DMS53 treated with DMSO at 0.1 percent for 48 hours (cell line): ENCODE data around the gene SYN1.
A peak's percentile ranks its signal among the peaks of the same experiment; 100 is the strongest.
"Not testable (repeated sequence)": the region's sequence is repeated elsewhere in the genome, so short reads cannot be mapped to it uniquely, and the experiment has no call there.

Experiments used
- DNase-seq: peaks from one replicate; lab custom pipeline; 2025; ENCODE audit not compliant: unreplicated experiment; lab: John Stamatoyannopoulos, UW

Gene SYN1

DNA sequence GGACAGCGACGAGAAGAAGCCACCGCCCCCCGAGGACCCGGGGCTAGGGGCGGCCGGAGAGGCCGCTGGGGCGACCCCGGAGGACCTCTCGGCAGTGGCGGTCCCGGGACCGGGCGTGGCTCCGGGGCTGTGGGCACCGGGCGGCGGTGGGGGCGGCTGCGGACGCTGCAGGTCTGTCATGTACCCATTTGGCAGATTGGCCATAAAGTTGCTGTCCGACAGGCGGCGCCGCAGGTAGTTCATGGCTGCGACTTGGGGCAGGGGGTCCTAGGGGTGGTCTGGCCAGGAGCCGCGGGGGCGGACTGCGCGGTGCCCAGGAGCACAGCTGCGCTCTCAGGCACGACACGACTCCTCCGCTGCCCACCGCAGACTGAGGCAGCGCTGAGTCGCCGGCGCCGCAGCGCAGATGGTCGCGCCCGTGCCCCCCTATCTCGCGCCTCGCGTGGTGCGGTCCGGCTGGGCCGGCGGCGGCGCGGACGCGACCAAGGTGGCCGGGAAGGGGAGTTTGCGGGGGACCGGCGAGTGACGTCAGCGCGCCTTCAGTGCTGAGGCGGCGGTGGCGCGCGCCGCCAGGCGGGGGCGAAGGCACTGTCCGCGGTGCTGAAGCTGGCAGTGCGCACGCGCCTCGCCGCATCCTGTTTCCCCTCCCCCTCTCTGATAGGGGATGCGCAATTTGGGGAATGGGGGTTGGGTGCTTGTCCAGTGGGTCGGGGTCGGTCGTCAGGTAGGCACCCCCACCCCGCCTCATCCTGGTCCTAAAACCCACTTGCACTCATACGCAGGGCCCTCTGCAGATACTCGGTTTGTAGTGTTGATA is at the start of gene SYN1:
SYN1 (minus strand) TSS at position 372 of the 817 bp plus-strand sequence; CDS start at position 243, 129 bp downstream.
- peak; percentile 30 for DNase-seq

DNA sequence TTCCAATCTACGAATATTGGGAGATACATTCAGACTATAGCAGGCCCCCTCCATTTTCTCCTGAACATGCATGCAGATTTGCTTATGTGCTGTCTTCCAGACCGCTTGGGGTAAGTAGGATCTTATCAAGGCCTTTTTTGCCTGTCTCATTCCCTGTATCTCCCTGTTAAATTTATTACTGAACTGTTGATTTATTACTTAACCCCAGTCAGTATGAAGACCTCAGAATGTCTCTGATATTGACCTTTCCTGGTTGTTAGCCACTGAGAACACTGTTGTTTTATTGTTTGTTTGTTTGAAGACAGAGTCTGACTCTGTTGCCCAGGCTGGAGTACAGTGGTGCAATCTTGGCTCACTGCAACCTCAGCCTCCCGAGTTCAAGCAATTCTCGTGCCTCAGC is 46.1 kb upstream of the SYN1 start:
- not testable (repeated sequence) for DNase-seq

DNA sequence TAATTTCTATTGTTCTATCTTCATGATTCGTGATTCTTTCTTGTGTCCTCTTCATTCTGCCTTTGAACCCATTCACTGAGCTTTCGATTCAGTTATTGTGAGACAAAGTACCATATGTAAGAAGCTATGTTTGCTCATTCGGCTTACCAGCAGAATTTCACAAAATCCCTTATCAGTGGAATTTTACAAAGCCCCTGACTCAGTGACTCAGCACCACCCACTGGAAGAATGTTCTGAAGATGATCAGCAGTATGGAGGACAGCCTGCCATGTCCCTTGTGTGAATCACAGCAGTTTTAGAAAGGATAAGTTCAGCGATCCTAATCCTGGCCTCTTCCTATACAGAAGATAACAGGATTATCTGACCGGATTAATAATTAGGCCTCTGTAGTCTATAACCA is 45.1 kb upstream of the SYN1 start:
- DNase-seq, result no peak

DNA sequence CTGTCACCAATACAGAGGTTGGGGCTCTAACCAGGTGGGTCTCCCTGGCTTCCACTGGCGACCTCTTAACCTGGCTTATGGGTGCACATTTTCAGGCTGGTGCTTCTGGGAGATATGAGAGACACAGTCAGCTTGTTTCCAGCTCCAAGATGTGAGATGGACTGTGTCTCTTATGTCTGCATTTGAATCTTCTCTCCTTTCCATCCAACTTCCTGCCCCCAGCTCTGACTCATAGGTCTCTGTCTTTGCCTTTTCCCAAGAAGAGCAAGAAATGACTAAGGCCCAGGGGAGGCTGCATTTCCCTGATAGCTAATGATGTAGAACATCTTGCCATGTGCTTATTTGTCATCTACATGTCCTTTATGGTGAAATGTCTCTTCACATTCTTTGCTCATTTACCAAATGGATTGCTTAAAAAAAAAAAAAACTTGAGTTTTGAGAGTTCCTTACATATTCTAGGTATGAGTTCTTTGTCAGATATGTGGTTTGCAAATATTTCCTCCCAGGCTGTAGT is 42.5 kb upstream of the SYN1 start:
- DNase-seq, result no peak

DNA sequence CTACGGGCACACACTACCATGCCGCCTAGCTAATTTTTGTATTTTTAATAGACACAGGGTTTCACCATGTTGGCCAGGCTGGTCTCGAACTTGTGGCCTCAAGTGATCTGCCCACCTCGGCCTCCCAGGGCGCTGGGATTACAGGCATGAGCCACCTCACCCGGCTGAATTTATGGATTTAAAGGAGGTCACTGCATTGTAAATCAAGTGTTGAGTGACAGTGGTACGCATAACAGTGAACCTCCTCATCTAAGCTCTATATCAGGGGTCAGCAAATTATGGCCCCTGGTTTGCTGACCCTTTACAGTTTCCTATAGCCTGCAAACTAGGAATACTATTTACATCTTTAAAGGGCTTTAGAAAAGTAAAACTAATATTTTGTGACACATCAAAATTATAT is 41.9 kb upstream of the SYN1 start:
- no peak for DNase-seq

DNA sequence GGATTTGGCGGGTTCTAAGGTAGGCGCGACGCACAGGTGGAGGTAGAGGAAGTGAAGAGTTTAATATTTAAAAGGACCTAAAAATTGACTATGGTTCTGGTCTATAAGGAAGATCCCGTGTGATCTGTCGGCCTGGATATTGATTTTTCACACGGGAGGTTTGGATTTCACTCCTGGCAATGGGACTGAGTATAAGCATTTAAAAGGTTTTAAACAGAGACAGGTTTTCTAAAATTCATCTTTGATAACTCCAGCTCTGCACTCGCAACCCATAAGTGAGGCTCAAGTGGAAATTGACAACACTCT is 39.7 kb upstream of the SYN1 start:
- no peak for DNase-seq

DNA sequence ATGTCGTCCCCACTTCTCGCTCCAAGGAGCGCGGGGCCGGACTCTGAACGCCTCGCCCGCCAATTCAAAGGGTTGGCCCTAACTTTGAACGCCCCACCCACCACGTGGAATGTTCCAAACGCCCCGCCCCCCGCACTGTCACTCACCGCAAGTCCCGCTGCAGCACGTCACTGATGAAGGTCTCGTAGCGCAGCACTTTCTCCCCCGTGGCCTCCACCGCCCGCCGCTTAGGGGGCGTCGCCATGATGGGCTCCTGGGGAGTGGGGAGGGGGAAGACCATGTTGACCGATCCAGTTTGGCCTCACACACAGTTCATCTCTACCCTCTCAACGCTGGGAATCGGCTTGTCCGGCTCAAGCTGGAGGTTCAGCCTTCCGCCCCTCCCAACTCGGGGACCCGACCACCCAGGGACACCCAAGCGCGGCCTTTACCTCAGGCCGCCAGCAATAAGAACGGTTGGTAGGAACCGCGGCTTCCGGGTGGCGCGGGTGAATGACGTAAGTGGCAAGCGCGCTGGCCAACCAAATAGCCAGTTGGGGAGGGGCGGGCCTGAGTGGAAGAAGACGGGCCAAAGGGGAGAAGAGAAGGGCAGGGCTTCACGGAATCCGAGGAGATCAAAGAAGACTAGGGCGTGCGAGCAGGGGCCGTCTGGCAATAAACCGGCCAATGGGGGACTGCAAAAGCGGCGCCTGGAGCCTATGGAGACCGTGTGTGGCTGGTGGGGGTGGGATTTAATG is 39.2 kb upstream of the SYN1 start, which contains the start of gene UXT:
UXT (minus strand) TSS at position 497 of the 737 bp plus-strand sequence; CDS start at position 244, 253 bp downstream.
- peak; percentile 91 for DNase-seq

DNA sequence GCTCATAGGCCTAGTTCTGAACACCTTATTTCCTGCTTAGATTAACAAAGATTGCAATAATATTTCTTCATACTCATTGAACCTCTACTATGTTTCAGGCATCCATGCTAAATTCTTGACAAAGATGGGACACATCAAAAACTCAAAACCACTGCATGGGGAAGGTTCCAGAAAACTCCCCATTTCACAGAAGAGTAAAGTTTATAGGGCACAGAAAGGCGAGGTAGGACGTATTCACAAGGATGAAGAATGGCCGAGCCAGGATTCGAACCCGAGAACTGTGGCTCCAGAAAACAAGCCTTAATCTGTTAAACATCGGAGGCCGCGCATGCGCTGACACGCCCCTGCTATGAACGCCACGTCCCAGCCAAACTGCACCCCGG is 38.6 kb upstream of the SYN1 start:
- DNase-seq, result no peak

DNA sequence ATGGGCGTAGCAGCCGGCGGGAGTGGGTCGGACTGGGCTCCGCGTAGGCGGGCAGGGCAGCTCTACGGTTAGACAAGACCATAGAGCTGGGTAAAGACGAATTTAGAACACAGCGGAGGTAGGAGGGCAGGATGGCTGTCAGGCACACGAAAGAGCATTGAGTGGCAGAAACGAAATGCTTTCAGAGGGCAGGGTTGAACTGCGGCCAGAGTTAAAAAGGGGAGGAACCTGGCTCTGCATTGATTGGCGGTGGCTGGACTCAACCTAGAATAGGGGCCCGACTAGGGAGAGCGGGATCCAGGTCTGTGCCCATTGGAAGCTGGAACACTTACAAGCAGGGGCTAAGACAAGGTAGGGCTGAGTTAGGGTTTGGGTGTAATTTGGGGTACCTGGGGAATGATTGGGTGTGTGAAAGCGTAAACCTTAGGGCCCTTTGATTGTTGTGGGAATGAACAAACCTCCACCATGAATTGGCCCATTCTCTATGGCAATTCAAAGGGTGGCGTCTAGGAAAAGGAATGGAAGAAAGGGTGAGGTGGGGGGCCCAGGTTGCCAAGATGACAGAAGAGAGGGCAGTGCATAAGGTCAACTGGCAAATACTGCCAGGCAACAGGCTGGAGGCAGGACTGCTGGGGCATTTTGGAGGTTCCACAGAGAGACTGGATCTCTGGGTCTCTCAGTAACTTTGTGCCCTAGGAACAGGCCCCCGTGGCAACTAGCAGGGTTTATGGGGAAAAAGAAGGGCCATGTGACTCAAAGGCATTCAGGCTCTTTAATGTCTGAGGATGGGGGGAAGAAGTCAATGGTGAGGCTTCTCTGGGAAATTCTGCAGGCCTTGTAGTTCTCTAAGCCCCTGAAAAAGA is 31.6 kb upstream of the SYN1 start:
- no peak for DNase-seq

DNA sequence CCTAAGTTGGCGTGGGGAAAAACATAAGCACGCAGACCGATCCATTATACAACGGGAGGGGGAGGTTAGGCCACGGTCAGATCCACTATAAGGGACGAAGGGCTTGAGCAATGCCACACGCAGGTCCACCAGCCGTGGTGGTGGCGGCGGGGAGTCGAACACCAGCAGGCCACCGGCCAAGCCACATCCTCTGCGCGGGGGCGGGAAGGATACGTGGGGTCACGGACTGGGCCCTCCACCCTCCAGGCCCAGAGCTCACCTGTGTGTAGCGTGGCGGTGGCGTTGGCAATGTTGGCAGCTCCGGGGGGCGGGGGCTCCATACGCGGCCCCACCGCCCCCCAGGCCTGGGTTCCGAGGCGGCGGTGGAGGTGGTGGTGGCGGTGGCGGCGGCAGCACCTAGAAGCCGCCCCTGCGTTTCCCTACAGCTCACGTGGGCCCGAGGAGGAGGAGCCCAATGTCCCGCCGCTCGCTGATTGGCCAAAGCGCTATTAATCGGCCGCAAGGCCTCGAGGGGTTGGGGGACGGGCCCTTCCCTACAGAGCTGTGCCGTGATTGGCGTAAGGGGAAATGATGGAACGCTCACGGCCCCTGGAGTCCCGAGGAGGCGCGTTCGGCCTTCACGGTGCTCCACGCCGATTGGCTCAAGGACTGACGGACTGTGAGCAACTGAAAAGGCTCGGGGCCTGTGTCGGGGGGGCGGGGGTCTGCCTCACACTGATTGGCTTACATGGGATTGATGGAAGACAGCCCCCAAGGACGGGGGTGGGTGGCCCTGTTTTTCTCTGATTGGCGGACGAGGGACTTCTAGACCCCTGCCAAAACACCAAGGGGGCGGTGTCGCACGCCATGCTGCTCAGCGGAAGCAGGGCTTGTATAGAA is 30.7 kb upstream of the SYN1 start, which contains the start of gene ELK1:
ELK1 (minus strand) TSS at position 400 of the 879 bp plus-strand sequence. CDS start 9,122 bp downstream, outside the sequence.
- peak; percentile 96 for DNase-seq

DNA sequence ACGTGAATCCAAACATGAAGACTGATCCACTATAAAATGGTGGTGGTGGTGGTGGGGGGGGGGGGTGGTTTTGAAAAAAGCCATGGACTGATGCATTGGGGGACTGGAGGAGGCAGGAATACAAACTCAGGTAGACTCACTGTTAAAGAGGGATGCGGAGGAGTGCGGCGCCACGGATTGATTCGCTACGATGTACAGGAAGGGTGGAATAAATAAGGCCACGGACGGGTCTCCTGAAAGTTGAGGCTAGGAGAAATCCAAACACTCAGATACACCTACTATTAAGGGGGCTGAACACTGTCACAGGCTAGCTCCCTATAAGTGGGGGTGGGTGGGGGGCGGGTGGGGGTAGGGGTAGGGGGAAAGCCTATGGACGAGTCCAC is 30.1 kb upstream of the SYN1 start:
- no peak for DNase-seq

DNA sequence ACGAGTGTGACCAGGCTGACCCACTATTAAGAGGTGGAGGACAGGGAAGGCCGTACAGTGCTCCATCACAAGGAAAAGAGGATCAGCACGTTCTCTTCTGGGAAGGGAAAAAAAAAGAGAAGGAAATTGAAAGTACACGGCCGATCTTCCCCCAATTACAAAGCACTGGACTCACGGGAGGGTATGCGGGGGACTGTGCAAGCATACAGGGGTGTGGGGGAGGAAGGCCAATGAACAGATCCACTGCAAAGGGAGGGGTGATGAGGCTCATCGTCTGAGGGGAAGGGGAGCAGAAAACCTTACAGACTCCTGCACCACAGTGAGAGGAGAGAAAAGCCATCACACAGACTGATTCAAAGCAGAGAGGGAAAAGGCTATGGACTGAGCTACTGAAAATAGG is 29.6 kb upstream of the SYN1 start:
- no peak for DNase-seq

DNA sequence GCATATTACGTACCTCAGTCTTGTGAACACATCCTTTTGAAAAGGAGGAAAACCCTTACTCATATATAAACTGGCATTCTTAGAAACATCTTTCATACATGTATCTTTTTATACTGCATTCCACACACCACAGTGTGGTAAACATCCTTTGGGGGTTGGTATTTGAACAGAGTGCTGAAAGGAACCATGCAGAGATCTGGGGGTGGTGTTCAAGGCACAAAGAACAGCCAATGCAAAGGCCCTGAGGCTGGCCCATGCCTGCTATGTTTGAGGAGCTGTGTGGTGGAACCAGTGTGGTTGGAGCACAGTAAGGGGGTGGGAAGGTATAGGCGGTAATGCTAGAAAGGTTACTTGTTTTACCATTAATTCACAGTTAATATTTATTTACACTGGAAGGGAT is 28.7 kb upstream of the SYN1 start:
- no peak for DNase-seq

DNA sequence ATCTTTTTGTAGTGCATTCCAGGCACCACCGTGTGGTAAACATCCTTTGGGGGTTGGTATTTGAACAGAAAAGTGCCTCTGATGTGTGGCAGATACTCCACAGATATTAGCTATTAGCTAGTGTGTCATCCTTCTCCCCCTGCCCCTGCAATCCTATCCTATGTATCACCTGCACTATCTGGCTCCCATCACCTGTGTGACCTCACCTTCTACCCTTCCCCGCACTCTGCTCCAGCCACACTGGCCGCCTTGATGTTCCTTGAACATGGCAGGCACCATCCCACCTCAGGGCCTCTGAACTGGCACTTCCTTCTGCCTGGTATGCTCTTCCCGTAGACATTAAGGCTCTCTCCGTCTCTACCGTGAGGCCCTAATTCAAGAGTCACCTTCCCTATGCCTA is 27.0 kb upstream of the SYN1 start:
- no peak for DNase-seq

DNA sequence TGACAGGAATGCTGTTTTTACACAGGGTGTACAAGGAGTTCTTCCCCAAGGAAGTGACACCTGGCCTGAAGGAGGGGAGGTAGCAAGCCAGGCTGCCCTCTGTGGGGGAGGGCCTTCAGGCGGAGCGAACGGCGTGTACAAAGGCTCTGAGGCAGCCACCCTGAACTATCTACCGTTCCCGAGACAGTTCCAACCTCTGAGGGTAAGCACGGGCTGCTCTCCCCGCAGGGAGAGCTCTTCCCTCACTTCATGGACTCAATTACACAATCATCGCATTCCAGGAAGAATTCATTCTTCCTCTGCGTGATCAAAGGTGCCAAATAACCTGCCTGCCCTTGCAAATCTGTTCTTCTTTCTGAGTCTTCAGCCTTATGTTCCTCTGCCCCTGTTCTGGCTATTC is 25.9 kb upstream of the SYN1 start:
- no peak for DNase-seq

DNA sequence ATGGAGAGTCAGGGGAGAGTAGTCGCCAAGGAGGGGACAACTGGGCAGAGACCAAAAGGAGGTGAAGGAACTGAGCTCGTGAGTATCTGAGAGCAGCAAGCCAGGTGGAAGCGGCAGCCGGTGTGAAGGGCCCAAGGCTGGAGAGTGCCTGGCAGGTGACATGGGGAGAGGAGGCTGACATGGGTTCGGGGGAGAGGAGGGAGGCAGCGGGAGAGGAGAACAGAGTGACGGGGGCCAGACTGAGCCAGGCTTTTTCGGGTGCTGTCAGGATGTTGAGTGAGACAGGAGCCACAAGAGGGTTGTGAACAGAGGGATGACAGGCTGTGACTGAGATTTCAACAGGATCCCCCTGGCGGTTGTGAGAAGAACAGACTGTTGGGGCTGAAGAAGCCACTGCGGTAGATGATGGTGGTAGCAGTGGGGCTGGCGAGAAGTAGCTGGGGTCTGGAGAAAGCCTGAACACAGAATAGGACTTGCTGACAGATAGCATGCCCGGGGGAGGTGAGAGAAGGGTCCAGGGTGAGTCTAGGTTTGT is 25.0 kb upstream of the SYN1 start:
- no peak for DNase-seq

DNA sequence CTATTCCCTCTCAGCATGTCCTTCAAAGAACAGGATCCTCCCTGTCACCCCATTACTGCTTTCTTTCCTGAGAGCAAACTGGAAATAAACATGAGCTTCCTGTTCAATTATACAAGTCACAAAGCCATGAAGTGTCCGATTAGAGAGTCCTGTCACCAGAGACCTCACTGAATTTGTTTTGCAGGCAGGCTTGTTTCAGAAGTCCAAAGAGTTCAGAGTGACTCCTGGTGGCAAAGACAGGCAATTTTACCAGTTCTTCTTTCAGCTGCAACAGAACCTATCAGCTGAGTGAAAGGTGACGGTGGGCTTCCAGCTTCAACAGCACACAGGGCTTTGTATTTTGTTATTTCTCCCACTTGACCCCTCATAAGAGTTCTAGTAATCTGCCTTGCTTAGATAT is 24.3 kb upstream of the SYN1 start:
- no peak for DNase-seq

DNA sequence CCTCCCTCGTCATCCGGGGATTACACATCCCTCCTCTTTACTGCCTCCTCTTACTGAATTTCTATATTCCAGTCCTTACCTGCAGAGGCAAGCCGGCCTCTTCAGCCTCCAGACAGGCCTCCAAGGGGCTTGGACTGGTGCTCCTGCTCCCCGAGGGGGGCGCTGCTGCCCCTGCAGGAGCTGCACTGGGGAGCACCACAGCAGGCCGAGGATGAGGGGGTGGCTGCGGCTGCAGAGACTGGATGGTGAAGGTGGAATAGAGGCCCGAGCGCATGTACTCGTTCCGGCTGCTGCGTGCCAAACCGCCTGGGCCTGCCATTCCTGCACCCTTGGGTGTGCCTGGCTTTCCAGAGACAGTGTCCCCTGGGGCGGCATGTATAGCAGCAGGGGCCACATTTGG is 19.2 kb upstream of the SYN1 start:
- no peak for DNase-seq

DNA sequence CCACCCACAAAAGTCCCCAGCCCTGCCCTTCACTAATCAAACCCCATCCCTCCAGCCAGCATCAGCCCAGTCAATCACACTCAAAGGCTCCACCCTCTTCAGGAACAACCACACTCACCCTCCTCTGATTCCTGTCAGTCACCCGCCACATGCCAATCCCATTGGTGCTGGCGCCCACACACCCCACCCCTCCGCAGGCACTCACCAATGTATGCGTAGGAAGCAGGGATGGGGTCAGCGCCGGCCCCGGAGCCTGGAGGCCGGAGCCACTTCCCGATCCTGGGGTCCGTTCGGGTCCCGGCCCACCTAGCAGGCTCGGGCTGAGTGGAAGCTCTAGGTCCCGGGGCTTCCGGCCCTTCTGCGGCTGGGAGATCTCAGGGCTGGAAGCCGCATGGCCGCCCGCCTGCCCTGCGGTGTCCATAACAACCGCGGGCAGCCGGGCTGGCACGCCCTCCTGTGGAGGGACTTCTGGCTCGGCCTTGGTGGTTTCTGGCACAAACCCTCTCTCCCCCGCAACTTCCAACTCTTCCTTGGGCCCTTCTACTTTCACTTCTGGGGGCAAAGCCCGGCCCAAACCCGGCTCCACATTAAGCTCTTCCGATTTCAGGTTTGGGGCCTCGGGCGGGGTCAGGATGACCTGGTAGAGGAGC is 18.0 kb upstream of the SYN1 start:
- DNase-seq, result no peak
